Stimulated activated naive CD4-positive, alpha-beta T cell treated with Interleukin-2 at 50 U/mL for 16 hours (primary cell): ENCODE measurements around the gene TTPAL.
"Not testable (repeated sequence)": the region's sequence is repeated elsewhere in the genome, so short reads cannot be mapped to it uniquely, and the experiment has no call there.

Experiments used
- DNase-seq: peaks from one replicate; lab custom pipeline; 2025; lab: John Stamatoyannopoulos, UW

The TTPAL gene

DNA sequence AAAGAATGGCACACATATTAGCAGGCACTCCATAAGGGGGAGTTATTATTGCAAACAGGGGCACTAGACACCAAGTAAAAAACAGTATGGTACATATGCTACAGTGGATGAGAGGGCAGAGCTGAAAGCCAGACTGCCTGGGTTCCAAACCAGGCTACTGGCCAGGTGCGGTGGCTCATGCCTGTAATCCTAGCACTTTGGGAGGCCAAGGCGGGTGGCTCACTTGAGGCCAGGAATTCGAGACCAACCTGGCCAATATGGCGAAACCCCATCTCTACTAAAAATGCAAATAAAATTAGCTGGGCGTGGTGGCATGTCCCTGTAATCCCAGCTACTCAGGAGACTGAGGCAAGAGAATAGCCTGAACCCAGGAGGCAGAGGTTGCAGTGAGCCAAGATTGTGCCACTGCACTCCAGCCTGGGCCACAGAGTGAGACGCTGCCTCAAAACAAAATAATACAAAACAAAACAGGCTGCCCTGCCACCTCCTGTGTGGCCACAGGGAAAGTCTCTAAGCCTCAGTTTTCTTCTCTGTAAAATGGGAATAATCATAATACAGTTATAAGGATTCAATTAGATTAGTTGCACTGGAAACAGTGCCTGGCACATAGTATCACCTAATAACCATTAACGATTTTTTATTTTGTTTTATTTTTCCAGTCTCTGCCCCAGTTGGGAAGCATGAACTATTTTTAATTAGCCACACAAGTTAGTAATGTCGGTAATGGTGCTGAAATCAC, 7.5 kb upstream of the TTPAL start:
- DNase-seq, result no peak

DNA sequence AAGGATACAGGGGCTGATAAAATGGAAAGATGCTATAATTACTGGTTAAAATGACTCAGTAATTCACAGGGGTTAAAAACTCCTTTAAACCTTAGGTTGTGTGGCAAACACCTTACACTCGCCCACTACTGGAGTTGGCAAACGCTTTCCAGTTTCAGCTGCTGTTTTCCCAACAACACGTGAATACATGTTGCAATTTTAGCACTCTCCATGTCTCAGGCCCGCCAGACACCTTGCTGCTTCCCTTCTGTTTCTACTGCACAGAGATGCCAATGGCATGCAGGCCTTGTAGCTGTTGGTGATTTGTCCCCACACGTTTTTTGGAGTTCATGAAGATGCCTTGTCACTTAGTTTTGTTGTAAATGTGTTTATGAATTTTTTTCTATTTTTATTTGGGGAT, 5.3 kb upstream of the TTPAL start:
- no peak for DNase-seq

DNA sequence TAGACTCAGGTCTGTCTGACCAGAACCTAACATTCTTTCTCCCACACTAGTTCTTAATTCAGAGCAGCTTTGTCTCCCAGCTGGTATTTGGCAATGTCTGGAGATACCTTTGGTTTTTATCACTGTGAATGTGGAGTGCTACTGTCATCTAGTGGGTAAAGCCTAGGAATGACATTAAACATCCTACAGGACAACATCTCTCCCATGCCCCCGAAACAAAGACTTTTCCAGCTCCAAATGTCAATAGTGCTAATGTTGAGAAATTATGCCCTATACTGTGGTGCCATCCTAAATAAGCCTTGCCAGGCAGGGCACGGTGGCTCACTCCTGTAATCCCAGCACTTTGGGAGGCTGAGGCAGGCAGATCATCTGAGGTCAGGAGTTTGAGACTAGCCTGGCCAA, 4.2 kb upstream of the TTPAL start:
- DNase-seq, result no peak

DNA sequence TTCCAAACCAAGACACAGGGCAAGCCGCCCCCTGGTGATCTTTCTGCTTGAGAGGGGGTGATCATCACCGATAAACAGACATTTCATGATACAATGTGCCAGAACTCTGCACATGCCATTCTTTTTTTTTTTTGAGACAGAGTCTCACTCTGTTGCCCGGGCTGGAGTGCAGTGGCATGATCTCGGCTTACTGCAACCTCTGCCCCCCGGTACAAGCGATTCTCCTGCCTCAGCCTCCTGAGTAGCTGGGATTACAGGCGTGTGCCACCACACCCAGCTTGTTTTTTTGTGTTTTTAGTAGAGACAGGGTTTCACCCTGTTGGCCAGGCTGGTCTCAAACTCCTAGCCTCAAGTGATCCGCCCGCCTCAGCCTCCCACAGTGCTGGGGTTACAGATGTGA, 3.4 kb upstream of the TTPAL start:
- DNase-seq, result not testable (repeated sequence)

DNA sequence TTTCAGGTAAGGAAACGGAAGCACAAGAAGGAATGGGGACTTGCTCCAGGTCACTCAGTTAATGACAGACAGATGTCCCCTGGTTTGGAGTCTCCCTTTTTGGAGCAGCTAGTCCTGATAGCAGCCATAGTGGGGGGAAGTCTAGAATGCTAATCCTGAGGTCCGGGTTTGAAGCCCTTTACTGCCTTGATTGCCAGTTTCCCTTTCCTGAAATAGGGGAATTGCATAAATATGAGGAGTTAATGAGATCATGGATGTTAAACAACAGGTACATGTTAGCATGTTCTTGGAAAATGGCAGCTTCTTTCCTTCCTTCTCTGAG, 341 bp upstream of the TTPAL start:
- DNase-seq, result no peak

DNA sequence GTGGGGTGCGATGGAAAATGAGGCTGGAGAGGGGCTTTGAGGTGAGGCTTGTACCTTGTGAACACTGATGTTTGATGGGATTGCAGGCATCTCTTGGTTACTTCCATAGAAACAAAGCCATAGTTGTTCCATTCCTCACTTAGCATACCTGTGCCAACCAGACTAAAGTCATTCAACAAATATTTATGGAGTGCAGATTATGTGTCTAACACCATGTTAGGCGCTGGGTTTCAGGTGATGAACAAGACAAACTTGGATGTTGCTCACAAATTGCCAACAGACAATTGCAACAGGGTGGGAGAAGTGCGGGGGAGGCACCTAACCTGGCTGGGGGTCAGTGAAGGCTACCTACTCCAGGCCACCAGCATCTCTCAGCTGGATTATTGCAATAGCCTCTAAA, 1.5 kb downstream of the TTPAL start:
- DNase-seq, result no peak

DNA sequence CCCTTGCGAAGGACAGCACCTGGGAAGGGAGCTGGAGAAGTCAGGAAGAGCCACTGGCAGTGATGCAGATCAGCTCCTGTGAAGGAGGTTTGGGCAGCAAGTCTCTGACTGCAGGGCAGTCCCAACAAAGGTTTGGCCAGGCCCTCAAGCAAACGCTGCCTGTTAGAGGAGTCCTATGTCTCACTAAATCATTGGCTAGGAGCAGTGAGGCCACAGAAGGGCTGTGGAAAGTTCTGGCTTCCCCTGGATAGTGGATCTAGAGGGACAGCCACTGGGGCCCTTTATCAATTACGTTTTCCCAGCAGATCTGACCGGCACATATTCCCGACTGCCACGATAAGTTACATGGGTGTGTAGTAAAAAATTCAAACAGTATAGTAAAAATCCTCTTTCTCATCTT, 2.5 kb downstream of the TTPAL start:
- DNase-seq, result no peak

DNA sequence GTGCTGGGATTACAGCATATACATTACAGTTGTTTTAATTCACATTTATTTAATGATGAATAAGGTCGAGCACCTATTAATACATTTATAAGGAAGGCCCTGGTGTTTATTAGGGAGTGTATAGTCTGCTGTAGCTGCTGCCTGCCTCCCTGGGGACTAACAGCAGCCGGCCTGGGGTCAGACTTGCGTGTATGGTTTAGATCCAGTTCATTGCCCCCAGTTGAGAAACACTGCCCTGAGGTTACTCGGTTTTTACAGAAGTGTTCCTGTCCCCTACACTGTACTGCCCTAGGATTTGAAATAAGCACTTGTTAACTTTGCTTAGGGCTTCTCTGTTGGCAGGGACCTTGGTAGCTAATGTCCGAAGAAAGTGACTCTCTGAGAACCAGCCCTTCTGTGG, 4.0 kb downstream of the TTPAL start:
- no peak for DNase-seq

DNA sequence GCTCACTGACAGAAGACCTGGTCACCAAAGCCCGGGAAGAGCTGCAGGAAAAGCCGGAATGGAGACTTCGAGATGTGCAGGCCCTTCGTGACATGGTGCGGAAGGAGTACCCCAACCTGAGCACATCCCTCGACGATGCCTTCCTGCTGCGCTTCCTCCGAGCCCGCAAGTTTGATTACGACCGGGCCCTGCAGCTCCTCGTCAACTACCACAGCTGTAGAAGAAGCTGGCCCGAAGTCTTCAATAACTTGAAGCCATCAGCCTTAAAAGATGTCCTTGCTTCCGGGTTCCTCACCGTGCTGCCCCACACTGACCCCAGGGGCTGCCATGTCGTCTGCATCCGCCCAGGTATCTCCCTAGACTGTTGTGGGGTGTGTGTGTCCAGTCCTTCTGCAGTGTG, 4.4 kb downstream of the TTPAL start:
- no peak for DNase-seq

DNA sequence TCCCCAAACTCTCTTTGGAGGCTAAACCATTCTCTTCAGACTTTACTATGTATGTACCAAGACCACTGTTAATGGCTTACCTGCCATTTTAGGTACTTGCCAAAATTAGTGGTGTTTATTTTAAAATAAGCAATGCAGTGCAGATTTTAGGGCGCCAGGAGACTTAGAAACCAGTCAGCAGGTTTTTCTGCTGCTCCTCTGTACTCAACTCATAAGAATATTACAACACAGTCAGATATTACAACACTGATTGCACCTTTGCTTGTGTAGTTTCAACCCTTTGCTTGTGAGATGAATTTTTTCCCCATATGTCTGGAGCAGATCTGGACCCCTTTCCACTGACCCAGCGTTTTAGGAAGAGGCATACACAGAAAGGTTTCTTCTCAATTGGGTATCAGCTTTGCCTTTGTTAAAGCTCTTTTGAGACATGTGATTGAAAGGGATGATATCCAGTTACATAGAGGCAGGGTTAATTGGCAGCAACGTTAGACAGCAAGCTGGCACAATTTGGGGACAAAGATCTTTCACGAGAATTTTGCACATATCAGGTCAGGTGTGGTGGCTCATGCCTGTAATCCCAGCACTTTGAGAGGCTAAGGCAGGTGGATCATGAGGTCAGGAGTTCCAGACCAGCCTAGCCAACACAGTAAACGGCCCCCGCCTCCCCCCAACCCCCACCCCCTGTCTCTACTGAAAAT, 6.2 kb downstream of the TTPAL start:
- DNase-seq, result no peak

DNA sequence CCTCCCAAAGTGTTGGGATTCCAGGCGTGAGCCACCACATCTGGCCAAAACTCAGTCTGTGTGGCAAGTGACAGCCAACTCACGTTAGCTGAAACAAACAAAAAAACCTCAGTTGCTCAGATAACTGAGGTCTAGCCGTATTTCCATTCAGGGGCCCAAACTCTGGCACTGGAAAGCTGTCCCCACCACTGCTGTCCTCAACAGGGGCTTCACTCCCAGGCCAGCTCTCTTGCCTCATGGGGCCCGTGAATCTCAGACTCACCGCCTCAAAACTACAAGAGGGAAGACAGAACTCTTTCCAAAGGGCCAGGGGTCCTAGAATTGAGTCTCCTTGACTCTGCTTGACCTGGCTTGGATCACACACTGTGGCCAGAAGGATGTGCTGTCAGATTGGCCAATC, 7.4 kb downstream of the TTPAL start:
- DNase-seq, result no peak

DNA sequence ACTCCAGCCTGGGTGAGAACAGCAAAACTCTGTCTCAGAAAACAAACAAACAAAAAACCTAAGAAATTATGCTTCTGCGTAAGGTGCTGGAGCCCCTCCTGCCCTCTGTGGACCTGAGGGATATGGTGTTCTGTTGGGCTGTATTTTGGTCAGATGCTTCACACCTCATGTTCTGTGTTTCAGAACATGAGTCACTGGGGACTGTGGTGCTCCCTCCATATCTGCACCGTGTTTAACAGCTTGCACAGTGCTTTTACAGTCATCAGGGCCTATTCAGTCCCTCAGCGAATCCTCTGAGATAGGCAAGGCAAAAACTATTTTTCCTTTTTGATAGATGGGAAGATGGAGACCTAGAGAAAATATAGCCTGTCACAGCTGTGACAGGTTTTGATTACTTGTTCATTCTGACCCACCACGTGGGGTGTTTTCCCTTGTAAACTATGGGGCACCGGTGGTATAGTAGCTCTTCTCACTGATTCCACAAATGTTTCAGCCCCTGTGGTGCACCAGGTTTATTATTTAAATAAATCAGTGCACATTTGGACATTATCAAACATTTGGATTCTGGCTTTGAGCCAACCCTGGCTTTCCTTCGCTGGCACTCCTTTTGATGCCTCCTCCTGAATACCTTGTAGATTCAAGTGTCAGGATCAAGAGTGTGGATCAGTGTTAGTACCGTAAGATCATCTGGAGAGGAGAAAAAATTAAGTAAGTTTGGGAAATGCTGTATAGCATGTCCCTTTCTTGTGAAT, 9.6 kb downstream of the TTPAL start:
- no peak for DNase-seq

DNA sequence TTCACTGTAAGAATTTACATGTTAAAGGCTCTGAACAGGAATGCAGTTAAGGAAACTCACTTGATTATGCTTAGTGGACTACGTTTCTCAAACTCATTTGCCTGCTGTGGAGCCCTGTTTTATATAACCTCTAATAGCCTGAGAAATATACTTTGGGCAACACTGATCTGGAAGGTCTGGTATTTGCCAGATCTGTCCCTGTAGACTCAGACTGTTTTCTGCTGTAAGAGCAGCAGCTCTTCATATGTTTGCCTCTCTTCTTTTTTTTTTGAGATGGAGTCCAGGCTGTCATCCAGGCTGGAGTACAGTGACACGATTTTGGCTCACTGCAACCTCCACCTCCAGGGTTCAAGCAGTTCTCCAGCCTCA, 10.1 kb downstream of the TTPAL start:
- DNase-seq, result no peak

DNA sequence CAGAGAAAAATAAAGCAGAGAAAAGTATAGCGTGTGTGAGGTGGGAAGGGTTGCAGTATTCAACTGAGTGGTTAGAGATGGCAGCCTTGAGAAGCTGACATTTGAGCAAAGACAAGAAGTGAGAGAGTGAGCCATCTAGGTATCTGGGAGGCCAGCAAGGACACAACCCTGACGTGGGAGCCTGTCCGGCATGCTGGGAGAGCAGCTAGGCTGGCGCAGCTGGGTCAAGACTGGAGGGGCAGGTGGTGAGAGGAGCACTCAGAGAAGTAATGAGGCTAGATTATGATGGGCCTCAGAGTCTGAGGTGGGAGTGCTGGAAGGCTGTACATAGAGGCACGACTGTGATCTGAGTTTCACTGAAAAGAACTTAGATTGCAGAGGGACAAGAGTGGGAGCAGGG, 12.9 kb downstream of the TTPAL start:
- DNase-seq, result no peak

DNA sequence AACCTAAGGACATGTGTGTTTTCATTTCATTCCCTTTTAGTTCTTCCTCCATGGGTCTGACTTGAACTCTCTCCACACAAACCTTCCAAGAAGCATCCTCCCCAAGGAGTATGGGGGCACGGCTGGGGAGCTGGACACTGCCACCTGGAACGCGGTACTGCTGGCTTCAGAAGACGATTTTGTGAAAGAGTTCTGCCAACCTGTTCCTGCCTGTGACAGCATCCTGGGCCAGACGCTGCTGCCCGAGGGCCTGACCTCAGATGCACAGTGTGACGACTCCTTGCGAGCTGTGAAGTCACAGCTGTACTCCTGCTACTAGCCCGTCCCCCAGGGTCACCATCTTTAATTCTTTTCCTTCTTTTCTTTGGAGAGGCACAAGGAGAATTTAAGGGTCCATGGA, 13.5 kb downstream of the TTPAL start:
- DNase-seq, result no peak

DNA sequence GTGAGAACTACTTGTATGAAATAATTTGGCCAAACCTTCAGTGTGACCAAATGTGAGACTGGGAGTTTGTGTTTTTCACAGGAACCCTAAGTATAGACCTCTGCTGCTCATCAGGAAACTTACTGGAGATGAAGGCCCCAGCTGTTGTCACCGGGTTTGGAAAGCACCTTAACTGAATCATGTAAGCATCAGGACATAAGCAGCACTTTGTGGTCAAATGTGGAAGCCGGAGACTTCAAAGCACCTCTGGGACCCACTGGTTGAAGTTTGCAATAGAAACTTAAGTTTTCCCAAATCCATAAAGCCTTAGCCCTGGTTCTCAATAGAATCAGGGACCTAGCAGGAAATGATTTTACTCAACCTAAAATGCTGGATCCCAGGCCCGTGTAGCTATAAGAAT, 14.3 kb downstream of the TTPAL start:
- DNase-seq, result no peak

DNA sequence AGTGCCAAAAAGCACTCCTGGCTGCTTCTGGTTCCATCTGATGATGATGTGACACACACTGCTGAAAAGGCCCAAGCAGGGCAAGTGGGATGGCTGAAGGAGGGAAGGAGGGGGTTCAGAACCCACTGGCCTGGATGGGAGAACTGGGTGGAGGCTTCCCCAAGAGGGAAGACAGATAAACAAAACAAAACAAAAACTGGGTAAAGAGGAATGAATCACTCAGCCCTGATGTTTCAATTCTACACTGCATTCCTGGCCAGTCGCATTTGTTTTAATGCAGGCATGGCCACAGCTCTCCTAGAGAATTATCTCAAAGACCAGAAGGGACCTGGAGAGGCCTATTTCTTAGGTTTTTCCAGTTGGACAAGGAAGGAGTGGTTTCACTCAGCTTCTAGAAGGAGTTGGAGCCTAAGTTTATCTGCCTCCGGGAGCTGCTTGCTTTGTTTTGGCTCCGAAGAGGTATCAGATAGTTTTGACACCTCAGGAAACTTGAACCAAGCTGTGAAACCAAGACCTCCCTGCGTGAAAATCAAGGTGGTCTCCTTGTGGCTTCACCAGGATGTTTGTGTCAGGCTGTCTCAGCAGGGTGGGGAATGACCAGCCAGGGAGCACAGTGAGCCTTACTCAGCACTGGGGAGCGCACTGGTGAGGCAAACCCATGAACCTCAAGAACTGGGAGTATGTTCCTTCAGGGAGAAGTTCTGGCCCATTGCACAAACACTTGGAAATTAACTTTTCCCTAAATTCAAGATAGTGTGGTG, 16.1 kb downstream of the TTPAL start:
- no peak for DNase-seq

DNA sequence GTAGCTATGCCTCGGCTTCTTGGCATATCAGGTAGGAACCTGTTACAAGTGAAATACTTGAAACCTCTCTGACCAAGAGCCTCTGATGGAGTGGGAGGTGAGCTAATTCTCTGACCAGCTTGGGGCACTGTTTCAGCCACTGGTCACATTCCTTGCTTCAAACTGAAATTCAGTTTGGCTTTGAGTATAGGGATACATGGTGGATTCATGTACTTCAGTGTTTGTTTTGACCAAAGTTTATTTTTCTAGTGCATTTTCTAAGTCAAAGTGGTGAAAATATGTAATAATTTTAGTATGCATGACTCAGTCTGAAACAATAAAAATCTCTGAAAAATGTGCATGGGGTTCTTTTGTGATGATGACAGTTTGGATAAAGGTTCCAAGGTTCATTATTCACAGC, 18.6 kb downstream of the TTPAL start:
- no peak for DNase-seq

DNA sequence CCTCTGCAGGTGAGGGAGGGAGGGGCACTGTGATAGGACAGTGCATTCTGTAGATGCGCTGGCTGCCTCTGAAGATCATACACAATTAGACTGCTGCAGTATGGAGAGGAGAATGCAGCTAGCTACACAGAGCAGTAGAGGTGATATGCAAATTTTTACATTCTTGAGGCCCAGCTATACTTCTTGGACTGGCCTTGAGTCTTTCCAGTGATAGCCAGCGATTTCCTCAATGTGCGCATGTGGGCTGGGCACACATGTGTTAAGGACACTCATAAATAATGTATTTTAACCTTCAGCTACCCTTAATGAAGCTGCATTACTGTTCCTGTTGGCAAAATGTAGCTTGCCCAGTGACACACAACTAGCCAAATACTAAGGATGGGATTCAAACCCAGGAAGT, 19.0 kb downstream of the TTPAL start:
- DNase-seq, result no peak

DNA sequence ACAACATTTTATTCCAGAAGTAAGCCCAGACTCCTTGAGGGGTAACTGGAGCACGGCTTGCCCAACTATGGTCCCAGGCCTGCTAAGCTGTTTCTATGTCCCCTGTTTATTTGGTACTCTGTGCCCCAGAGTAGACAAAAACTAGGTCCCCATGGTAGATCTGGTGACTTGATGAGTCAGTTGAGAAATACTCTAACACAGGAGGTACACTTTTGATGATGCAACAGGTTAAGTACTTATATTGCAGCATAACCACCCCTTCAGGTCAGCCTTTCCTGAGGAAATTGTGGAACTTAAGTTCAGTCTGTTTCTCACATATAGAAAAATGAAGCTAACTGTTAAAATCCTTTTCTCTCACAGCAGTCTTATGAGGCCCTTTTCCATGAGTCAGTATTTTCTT, 19.6 kb downstream of the TTPAL start:
- no peak for DNase-seq

DNA sequence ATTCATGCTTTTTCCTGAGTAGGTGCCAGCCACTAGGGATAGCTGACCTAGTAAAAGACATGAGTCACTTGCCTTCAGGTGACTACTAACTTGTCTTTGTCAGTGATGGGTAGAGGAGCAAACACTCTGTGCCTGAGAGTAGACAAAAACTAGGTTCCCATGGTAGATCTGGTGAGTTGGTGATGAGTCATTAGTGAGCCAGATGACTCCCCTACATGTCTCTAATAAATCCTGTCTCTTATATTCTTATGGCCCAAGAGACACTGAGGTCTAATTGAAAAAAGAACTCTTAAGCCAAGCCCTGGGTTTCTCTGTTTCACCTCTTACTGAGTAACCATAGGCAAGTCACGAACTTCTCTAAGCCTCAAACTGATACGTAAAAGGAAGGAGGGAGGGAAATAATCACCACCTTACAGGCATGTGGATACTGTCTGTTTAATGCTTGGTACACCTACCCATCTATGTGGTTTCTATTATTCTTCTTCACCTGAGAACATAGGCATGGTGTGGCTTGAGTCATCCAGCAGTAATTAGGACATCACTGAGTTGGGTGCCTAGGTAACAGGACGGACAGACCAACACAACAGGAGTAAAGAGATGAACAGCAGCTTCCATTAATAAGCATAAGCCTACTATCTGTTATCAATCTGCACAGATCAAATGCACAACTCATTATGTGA, 20.3 kb downstream of the TTPAL start:
- no peak for DNase-seq

DNA sequence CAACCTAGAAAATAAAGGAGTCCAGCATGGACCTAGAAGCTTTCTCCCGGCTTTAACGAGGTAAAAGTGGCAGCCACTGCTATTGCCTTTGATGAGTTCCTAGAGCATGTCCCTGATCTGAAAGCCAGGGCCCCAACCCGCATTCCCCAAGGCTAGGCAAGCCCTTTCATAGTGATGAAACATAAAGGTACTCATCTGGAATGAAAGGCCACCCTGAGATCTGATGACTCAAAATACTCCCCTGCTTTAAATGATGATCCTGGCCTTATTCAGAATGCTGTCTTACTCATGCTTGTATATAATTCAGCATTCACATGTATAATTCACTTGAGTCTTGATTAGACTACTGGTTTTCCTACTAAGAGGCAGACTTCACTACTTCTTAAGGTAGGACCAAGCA, 21.3 kb downstream of the TTPAL start:
- DNase-seq, result peak; percentile 28
